Dermis blood vessel endothelial cell (primary cell): ENCODE results near the gene CYP27C1. TPM values are rescaled to one million over a fixed set of nuclear protein-coding genes. Genes with fewer than 3 reads are reported as not detected.
"Not testable (repeated sequence)": the region's sequence is repeated elsewhere in the genome, so short reads cannot be mapped to it uniquely, and the experiment has no call there.

Experiments
- DNase-seq: peaks from one replicate; pipeline ENCODE4 v3.0.0; 2010
- total RNA-seq: library from RNA; depleted of rRNA; stranded (reverse); fragments of >200 nt; gene quantifications from 2 replicates; pipeline ENCODE4 v1.2.3, GENCODE V29; 2014

CYP27C1 gene
- total RNA-seq, 1 donor from 2014 or later: not detected

- peak; percentile 41 for DNase-seq
Measured at GRCh38 chr2:127170452-127171197, 49.5 kb downstream of the CYP27C1 start.

- DNase-seq: no peak
Measured at GRCh38 chr2:127170021-127170420, 50.1 kb downstream of the CYP27C1 start.

GRCh38 chr2:127169066-127169660 lies 50.9 kb downstream of the CYP27C1 start:
- DNase-seq: no peak

GRCh38 chr2:127166231-127166860 lies 53.8 kb downstream of the CYP27C1 start:
- DNase-seq: no peak

- DNase-seq: no peak
Measured at GRCh38 chr2:127165539-127165935, 54.6 kb downstream of the CYP27C1 start.

- DNase-seq: no peak
Measured at GRCh38 chr2:127164761-127165538, 55.1 kb downstream of the CYP27C1 start.

- DNase-seq: no peak
Measured at GRCh38 chr2:127163921-127164320, 56.2 kb downstream of the CYP27C1 start.

- DNase-seq: not testable (repeated sequence)
Measured at GRCh38 chr2:127163090-127163406, 57.1 kb downstream of the CYP27C1 start.

- no peak for DNase-seq
Measured at GRCh38 chr2:127162261-127163089, 57.6 kb downstream of the CYP27C1 start.

GRCh38 chr2:127161176-127162136 lies 58.6 kb downstream of the CYP27C1 start:
- DNase-seq: no peak

- DNase-seq: no peak
Measured at GRCh38 chr2:127160676-127161075, 59.4 kb downstream of the CYP27C1 start.

- no peak for DNase-seq
Measured at GRCh38 chr2:127159543-127159942, 60.6 kb downstream of the CYP27C1 start.

GRCh38 chr2:127158614-127159290 lies 61.3 kb downstream of the CYP27C1 start:
- DNase-seq: no peak

GRCh38 chr2:127157651-127158485 lies 62.2 kb downstream of the CYP27C1 start:
- DNase-seq: peak; percentile 26

- no peak for DNase-seq
Measured at GRCh38 chr2:127157114-127157513, 63.0 kb downstream of the CYP27C1 start.

GRCh38 chr2:127155947-127156346 lies 64.2 kb downstream of the CYP27C1 start:
- DNase-seq: no peak

GRCh38 chr2:127155028-127155581 lies 65.0 kb downstream of the CYP27C1 start:
- no peak for DNase-seq

GRCh38 chr2:127154396-127154795 lies 65.7 kb downstream of the CYP27C1 start:
- no peak for DNase-seq

GRCh38 chr2:127153691-127154158 lies 66.4 kb downstream of the CYP27C1 start:
- DNase-seq: peak; percentile 86
